K562 (cell line): ENCODE measurements around the gene P2RY6. TPM values are rescaled to one million over a fixed set of nuclear protein-coding genes. Genes with fewer than 3 reads are reported as not detected.

Source experiments
- ATAC-seq: fragments of 200-7000 bp; cut with Tn5 transposase; 3 replicates; pipeline ENCODE4 v1.9.1; 2020; ENCODE audit warnings: moderate library complexity
- BruUV-seq: library from RNA; stranded (reverse); fragments of 400-500 nt; replicated peaks from 2 replicates; lab custom pipeline; 2021; lab: Mats Ljungman, UMichigan
- CTCF ChIA-PET: fragments of 300-600 bp; formaldehyde crosslinking; extraction: SDS; loops from one replicate; lab custom pipeline; 2021; ENCODE audit warnings: low intra/inter-chr PET ratio; lab: Yijun Ruan, JAX
- POLR2A ChIA-PET: fragments of 300-600, 350-650 bp; sonication (Branson Sonifier 250); formaldehyde crosslinking; extraction: SDS; loops from one replicate; lab custom pipeline; 2021; ENCODE audit warnings: antibody characterized with exemption, inconsistent platforms; lab: Yijun Ruan, JAX
- DNase-seq, 4 experiments: peaks; one replicate each; pipeline versions ENCODE4 v3.0.0 to v3.0.0-alpha.2; 2011 to 2018; ENCODE audit warnings: low spot score in 3 of 4, mixed read lengths in 3 of 4; ENCODE audit errors: extremely low read depth in 1 of 4
- FAIRE-seq: peaks from 2 replicates; lab custom pipeline; 2011; peaks lifted over from hg19 to GRCh38; lab: Jason Lieb, UNC
- H2AFZ ChIP-seq: 2 replicates; pipeline ENCODE4 v1.6.0; 2011; ENCODE audit warnings: low read depth, low read length, control low read depth, inconsistent platforms
- H3K27ac ChIP-seq: fragments of 200-600 bp; 3 replicates; pipeline ENCODE4 v1.8.0; 2011; ENCODE audit warnings: low read depth, mild to moderate bottlenecking, control low read depth, inconsistent platforms, low read length, moderate library complexity, mixed read lengths; ENCODE audit errors: extremely low read depth
- H3K27me3 ChIP-seq, 2 experiments: fragments of 300-600 bp in 1 of 2; 2 replicates in 1 of 2; 3 replicates in 1 of 2; pipeline versions ENCODE4 v1.6.0 to v1.8.0; 2011; ENCODE audit warnings: inconsistent platforms in 2 of 2, low read length in 2 of 2, mild to moderate bottlenecking in 1 of 2, mixed read lengths in 1 of 2, moderate library complexity in 1 of 2; ENCODE audit not compliant: control insufficient read depth in 2 of 2, insufficient read depth in 2 of 2
- H3K36me3 ChIP-seq: fragments of 300-600 bp; 3 replicates; pipeline ENCODE4 v1.8.0; 2011; ENCODE audit warnings: mild to moderate bottlenecking, low read length, inconsistent platforms; ENCODE audit not compliant: control insufficient read depth, insufficient read depth
- H3K4me1 ChIP-seq, 2 experiments: fragments of 200-600 bp in 1 of 2; replicated peaks in 1 of 2; 2 replicates in 1 of 2; 3 replicates in 1 of 2; pipeline versions ENCODE4 v1.5.1 to v1.8.0; 2011; ENCODE audit warnings: inconsistent platforms in 2 of 2, low read length in 2 of 2, mild to moderate bottlenecking in 1 of 2, mixed read lengths in 1 of 2, moderate library complexity in 1 of 2; ENCODE audit not compliant: control insufficient read depth in 2 of 2, insufficient read depth in 2 of 2
- H3K4me2 ChIP-seq: 2 replicates; pipeline ENCODE4 v1.6.1; 2011; ENCODE audit warnings: low read length, control low read depth, inconsistent platforms, mixed read lengths; ENCODE audit not compliant: insufficient read depth
- H3K4me3 ChIP-seq: fragments of 200-600 bp; sonication (generic), shearing (Covaris generic); 2 replicates; pipeline ENCODE4 v1.5.1; 2016; ENCODE audit warnings: control low read depth, inconsistent platforms
- H3K79me2 ChIP-seq: fragments of 200-600 bp; 3 replicates; pipeline ENCODE4 v1.8.0; 2011; ENCODE audit warnings: low read length, inconsistent platforms; ENCODE audit not compliant: control insufficient read depth, insufficient read depth
- H3K9ac ChIP-seq, 2 experiments: 2 replicates each; pipeline versions ENCODE4 v1.6.0 to v1.6.1; 2011; ENCODE audit warnings: low read depth in 2 of 2, low read length in 2 of 2, control low read depth in 1 of 2, inconsistent platforms in 1 of 2, mild to moderate bottlenecking in 1 of 2, mixed read lengths in 1 of 2; ENCODE audit not compliant: insufficient read depth in 1 of 2
- H3K9me1 ChIP-seq: one replicate; pipeline ENCODE4 v1.6.0; 2011; ENCODE audit warnings: inconsistent platforms, mild to moderate bottlenecking, low read length, moderate library complexity; ENCODE audit not compliant: control insufficient read depth, insufficient read depth
- H3K9me3 ChIP-seq: replicated peaks from 2 replicates; pipeline ENCODE4 v1.5.1; 2011; ENCODE audit warnings: low read depth, low read length, inconsistent platforms; ENCODE audit not compliant: control insufficient read depth, insufficient read depth
- H4K20me1 ChIP-seq: replicated peaks from 2 replicates; pipeline ENCODE4 v1.6.1; 2011; ENCODE audit warnings: low read length, inconsistent platforms, mixed read lengths; ENCODE audit not compliant: control insufficient read depth, insufficient read depth
- ADNP ChIP-seq: fragments of 200-800 bp; sonication (Bioruptor generic); IDR thresholded peaks from 2 replicates; pipeline ENCODE4 v1.6.1; 2016; ENCODE audit warnings: missing genetic modification characterization, missing compliant biosample characterization
- CAMTA2 ChIP-seq: fragments of 250-450 bp; sonication (Bioruptor Pico); conservative IDR thresholded peaks from 2 replicates; pipeline ENCODE4 v1.5.1; 2022
- COPS2 ChIP-seq: fragments of 450-650 bp; conservative IDR thresholded peaks from 2 replicates; pipeline ENCODE4 v1.6.1; 2016; ENCODE audit warnings: mild to moderate bottlenecking, moderate library complexity
- CSDE1 ChIP-seq, 2 experiments: fragments of 450-650 bp; IDR thresholded peaks; 2 replicates each; pipeline ENCODE4 v1.6.1; 2016; ENCODE audit warnings: mild to moderate bottlenecking in 1 of 2
- MED1 ChIP-seq: sonication (generic); formaldehyde crosslinking; IDR thresholded peaks from 2 replicates; pipeline ENCODE4 v1.8.1; 2023; ENCODE audit warnings: missing genetic modification reagents, borderline replicate concordance
- NFYB ChIP-seq: IDR thresholded peaks from 2 replicates; pipeline ENCODE4 v1.6.1; 2011; ENCODE audit warnings: mild to moderate bottlenecking, moderate library complexity; ENCODE audit not compliant: insufficient read length; ENCODE audit errors: extremely low read depth
- PCBP2 ChIP-seq: fragments of 200-400 bp; formaldehyde crosslinking; IDR thresholded peaks from 2 replicates; pipeline ENCODE4 v1.6.1; 2018; ENCODE audit warnings: low read length, low read depth, mild to moderate bottlenecking, moderate library complexity; ENCODE audit not compliant: poor library complexity, severe bottlenecking
- SFPQ ChIP-seq: fragments of 200-400 bp; formaldehyde crosslinking; IDR thresholded peaks from 2 replicates; pipeline ENCODE4 v1.6.1; 2017; ENCODE audit warnings: mild to moderate bottlenecking, low read depth, low read length, moderate library complexity
- STAG1 ChIP-seq: sonication (generic); formaldehyde crosslinking; IDR thresholded peaks from 2 replicates; pipeline ENCODE4 v1.5.0; 2020; ENCODE audit warnings: missing genetic modification reagents, borderline replicate concordance
- ZNF347 ChIP-seq: fragments of 450-650 bp; formaldehyde crosslinking; IDR thresholded peaks from 2 replicates; pipeline ENCODE4 v1.4.0; 2020; ENCODE audit warnings: low read depth, mild to moderate bottlenecking, moderate library complexity
- ZNF512 ChIP-seq: IDR thresholded peaks from 2 replicates; pipeline ENCODE4 v1.6.1; 2016; ENCODE audit warnings: missing genetic modification characterization, missing compliant biosample characterization
- ZNF695 ChIP-seq: fragments of 450-650 bp; formaldehyde crosslinking; IDR thresholded peaks from 2 replicates; pipeline ENCODE4 v1.4.0; 2020; ENCODE audit warnings: mild to moderate bottlenecking, moderate library complexity
- ZNF75A ChIP-seq: fragments of 450-650 bp; formaldehyde crosslinking; IDR thresholded peaks from 2 replicates; pipeline ENCODE4 v1.4.0; 2020; ENCODE audit warnings: mild to moderate bottlenecking
- ZNF764 ChIP-seq: fragments of 250-450 bp; sonication (Bioruptor Pico); IDR thresholded peaks from 2 replicates; pipeline ENCODE4 v1.4.0; 2020; ENCODE audit warnings: low read depth, mild to moderate bottlenecking, moderate library complexity
- ZNF766 ChIP-seq: fragments of 200-800 bp; sonication (Bioruptor generic); conservative IDR thresholded peaks from 2 replicates; pipeline ENCODE4 v1.6.1; 2016; ENCODE audit warnings: missing genetic modification characterization, missing compliant biosample characterization
- WGBS: fragments of 100-300 bp; shearing (Covaris generic); methylation state at CpG from one replicate; pipeline ENCODE4 v1.1.6; 2016; ENCODE audit warnings: low coverage, mixed read lengths; ENCODE audit not compliant: insufficient coverage; ENCODE audit errors: missing lambda C conversion rate; 5-methylcytosine and 5-hydroxymethylcytosine counted together
- in situ Hi-C: fragments of 300-500 bp; cut with MboI; formaldehyde crosslinking; loops from 4 replicates; pipeline ENCODE4 v1.15.0; 2018; ENCODE audit warnings: inconsistent platforms, mixed read lengths
- intact Hi-C: fragments of 100-400 bp; cut with micrococcal nuclease; formaldehyde crosslinking; loops from 2 replicates; pipeline ENCODE4 v1.14.2; 2022
- polyA plus RNA-seq, 8 experiments: library from polyadenylated mRNA; depleted of rRNA in 4 of 8; stranded (reverse) in 5 of 8; unstranded in 3 of 8; fragments of >200 nt; fragmentation: Nextera tagmentation in 2 of 8; fragmentation: Illumina TruSeq in 1 of 8; extraction: Ambion mirVana in 2 of 8; extraction: Trizol in 1 of 8; gene quantifications; 2 replicates each; pipeline versions ENCODE4 v1.2.1 to v1.2.3, GENCODE V29; 2011 to 2014; ENCODE audit warnings: inconsistent platforms in 1 of 8, missing spikeins in 1 of 8
- total RNA-seq, 7 experiments: library from RNA; depleted of rRNA in 6 of 7; stranded (reverse); fragments of >200 nt in 6 of 7; fragmentation: Illumina TruSeq in 2 of 7; extraction: Trizol in 2 of 7; gene quantifications; 2 replicates each; pipeline versions ENCODE4 v1.2.1 to v1.2.3, GENCODE V29; 2011 to 2021; ENCODE audit warnings: low replicate concordance in 1 of 7
- TF ChIP-seq, protein P1 (sequence below), 2 experiments: fragments of 150-350 bp in 1 of 2; IDR thresholded peaks; 2 replicates each; pipeline ENCODE4 v1.6.1; 2012 to 2016; ENCODE audit warnings: low read depth in 2 of 2, low read length in 2 of 2, mild to moderate bottlenecking in 1 of 2, moderate library complexity in 1 of 2

P2RY6 gene
- total and polyA plus RNA-seq, 9 of the 15 experiments (the other 6 are each of a cell fraction or from before 2014, with no cell fraction given): not detected

DNA sequence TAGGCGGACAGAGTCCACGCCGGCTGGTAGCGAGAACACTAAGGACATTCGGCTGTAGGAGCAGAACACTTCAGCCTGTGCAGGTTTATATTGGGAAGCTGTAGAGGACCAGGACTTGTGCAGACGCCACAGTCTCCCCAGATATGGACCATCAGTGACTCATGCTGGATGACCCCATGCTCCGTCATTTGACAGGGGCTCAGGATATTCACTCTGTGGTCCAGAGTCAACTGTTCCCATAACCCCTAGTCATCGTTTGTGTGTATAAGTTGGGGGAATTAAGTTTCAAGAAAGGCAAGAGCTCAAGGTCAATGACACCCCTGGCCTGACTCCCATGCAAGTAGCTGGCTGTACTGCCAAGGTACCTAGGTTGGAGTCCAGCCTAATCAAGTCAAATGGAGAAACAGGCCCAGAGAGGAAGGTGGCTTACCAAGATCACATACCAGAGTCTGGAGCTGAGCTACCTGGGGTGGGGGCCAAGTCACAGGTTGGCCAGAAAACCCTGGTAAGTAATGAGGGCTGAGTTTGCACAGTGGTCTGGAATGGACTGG lies 36.8 kb upstream of the P2RY6 start:
- intact Hi-C loops (no loop called here), in situ Hi-C loops (loop anchor here (5.0 kb wide), 2 partner anchors 48 to 508 kb away; no protein-coding TSS in a partner anchor)
- WGBS: 29% methylated on average over 8 of the region's 8 CpGs
- TF ChIP-seq, protein P1, sequence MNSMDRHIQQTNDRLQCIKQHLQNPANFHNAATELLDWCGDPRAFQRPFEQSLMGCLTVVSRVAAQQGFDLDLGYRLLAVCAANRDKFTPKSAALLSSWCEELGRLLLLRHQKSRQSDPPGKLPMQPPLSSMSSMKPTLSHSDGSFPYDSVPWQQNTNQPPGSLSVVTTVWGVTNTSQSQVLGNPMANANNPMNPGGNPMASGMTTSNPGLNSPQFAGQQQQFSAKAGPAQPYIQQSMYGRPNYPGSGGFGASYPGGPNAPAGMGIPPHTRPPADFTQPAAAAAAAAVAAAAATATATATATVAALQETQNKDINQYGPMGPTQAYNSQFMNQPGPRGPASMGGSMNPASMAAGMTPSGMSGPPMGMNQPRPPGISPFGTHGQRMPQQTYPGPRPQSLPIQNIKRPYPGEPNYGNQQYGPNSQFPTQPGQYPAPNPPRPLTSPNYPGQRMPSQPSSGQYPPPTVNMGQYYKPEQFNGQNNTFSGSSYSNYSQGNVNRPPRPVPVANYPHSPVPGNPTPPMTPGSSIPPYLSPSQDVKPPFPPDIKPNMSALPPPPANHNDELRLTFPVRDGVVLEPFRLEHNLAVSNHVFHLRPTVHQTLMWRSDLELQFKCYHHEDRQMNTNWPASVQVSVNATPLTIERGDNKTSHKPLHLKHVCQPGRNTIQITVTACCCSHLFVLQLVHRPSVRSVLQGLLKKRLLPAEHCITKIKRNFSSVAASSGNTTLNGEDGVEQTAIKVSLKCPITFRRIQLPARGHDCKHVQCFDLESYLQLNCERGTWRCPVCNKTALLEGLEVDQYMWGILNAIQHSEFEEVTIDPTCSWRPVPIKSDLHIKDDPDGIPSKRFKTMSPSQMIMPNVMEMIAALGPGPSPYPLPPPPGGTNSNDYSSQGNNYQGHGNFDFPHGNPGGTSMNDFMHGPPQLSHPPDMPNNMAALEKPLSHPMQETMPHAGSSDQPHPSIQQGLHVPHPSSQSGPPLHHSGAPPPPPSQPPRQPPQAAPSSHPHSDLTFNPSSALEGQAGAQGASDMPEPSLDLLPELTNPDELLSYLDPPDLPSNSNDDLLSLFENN (IDR thresholded peaks at IDR 0.05; ENCODE audit: low read depth in 2 of 2, low read length in 2 of 2): no peak
- no peak for TF ChIP-seq ZNF695
- TF ChIP-seq SFPQ: no peak
- TF ChIP-seq COPS2: no peak
- TF ChIP-seq ZNF512 (tag): no peak
- no peak for TF ChIP-seq CSDE1 (IDR thresholded peaks at IDR 0.05)
- no peak for TF ChIP-seq ZNF347 (CRISPR knock-in tag)
- TF ChIP-seq ADNP (tag): no peak
- no peak for TF ChIP-seq STAG1 (CRISPR knock-in tag)
- no peak for TF ChIP-seq CAMTA2 (CRISPR knock-in tag)
- no peak for TF ChIP-seq MED1 (CRISPR knock-in tag)
- TF ChIP-seq ZNF75A (CRISPR knock-in tag): no peak
- TF ChIP-seq PCBP2: no peak
- TF ChIP-seq ZNF764 (CRISPR knock-in tag): no peak
- no peak for TF ChIP-seq NFYB
- TF ChIP-seq ZNF766 (CRISPR knock-in tag): no peak

More for the DNA sequence above, 36.8 kb upstream of the P2RY6 start:
- H3K4me3 ChIP-seq: no peak overlapping the region
- no peak overlapping the region for H3K27ac ChIP-seq
- H3K27me3 ChIP-seq: peaks cover 6 to 57% of the 10 kb centered on the region in 2 experiments; a peak in 3 of 5 replicates
- BruUV-seq: no TSS peak
- no peaks in the 10 kb centered on the region for H3K79me2 ChIP-seq
- no peaks in the 10 kb centered on the region for H3K9me3 ChIP-seq
- no peaks in the 10 kb centered on the region for H3K36me3 ChIP-seq
- no peak overlapping the region for H3K4me2 ChIP-seq
- no peak for ATAC-seq
- POLR2A ChIA-PET: interaction anchor here (0.8 kb wide), 1 partner anchor 18 kb away, joined by 3 read pairs; no protein-coding TSS in a partner anchor
- CTCF ChIA-PET: no interaction called here
- no peak overlapping the region for H2AFZ ChIP-seq
- H3K9me1 ChIP-seq: no peaks in the 10 kb centered on the region
- H3K9ac ChIP-seq: no peak overlapping the region; a peak in 1 of 4 replicates
- no peak for DNase-seq
- no peak for FAIRE-seq
- H3K4me1 ChIP-seq: peaks cover 0 to 12% of the 10 kb centered on the region in 2 experiments; a peak in 2 of 5 replicates
- H4K20me1 ChIP-seq: no peaks in the 10 kb centered on the region
